ENCODE data around the gene TRIB2. TPM values are rescaled to one million over a fixed set of nuclear protein-coding genes. Genes with fewer than 3 reads are reported as not detected.
A peak's percentile ranks its signal among the peaks of the same experiment; 100 is the strongest.

Gene TRIB2
- total RNA-seq, 4 donors from 2014 or later = 22.7 to 54.2 (median 32.3) TPM

DNA sequence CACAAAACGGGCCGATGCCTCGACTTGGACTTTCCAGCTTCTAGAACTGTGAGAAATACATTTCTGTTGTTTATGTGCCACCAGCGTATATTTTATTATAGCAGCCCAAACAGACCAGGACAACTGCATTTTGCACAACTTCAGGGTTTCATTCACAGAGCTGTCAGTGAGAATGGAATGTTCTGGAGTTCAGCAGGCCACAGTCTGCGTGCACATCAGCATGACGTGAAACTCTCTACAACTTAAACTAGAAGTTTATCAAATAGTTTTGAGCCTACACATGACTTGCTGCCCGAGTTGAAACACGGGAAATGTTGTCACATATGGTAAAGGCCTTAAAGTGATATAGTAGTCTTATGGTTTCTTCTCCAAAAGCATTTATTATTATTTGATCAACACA, 3.9 kb upstream of the TRIB2 start:
- H3K27ac ChIP-seq = no peak overlapping the region

GRCh38 chr2:12714391-12715221, 2.1 kb upstream of the TRIB2 start:
- peaks cover 0 to 41% (median 12%) of the 10 kb centered on the region in 3 donors for H3K4me1 ChIP-seq
- H3K27ac ChIP-seq = peak overlapping the region; percentile 1 to 95 (median 89)
- H3K27me3 ChIP-seq = no peaks in the 10 kb centered on the region
- ATAC-seq = no peak
- no peak for TF ChIP-seq POLR2A (IDR thresholded peaks at IDR 0.05)
- TF ChIP-seq CTCF (IDR thresholded peaks at IDR 0.05) = no peak
- peak; percentile 45 for TF ChIP-seq POLR2AphosphoS5 (IDR thresholded peaks at IDR 0.05)
- H3K9me3 ChIP-seq = no peaks in the 10 kb centered on the region
- WGBS, 2 donors (ENCODE audit: low coverage in 1 of 2) = 60 to 70% methylated on average over 5 to 10 of the region's 10 CpGs
- no peaks in the 10 kb centered on the region for H3K36me3 ChIP-seq
- H3K4me3 ChIP-seq = no peak overlapping the region

More for the DNA sequence above, 3.9 kb upstream of the TRIB2 start:
- H3K36me3 ChIP-seq = no peaks in the 10 kb centered on the region
- peaks cover 0 to 29% (median 12%) of the 10 kb centered on the region in 3 donors for H3K4me1 ChIP-seq
- WGBS, 2 donors (ENCODE audit: low coverage in 1 of 2) = 84 to 90% methylated on average over 2 to 7 of the region's 8 CpGs
- H3K4me3 ChIP-seq = no peak overlapping the region
- no peaks in the 10 kb centered on the region for H3K27me3 ChIP-seq
- no peak for ATAC-seq
- TF ChIP-seq CTCF (IDR thresholded peaks at IDR 0.05) (no peak), POLR2A (IDR thresholded peaks at IDR 0.05) (no peak), POLR2AphosphoS5 (IDR thresholded peaks at IDR 0.05) (no peak), EP300 (IDR thresholded peaks at IDR 0.05) (no peak)
- no peaks in the 10 kb centered on the region for H3K9me3 ChIP-seq

GRCh38 chr2:12715258-12716031, 1.3 kb upstream of the TRIB2 start:
- no peaks in the 10 kb centered on the region for H3K36me3 ChIP-seq
- peaks cover 0 to 50% (median 12%) of the 10 kb centered on the region in 3 donors for H3K4me1 ChIP-seq
- H3K27ac ChIP-seq = peak overlapping the region; percentile 89 to 95 (median 90)
- 46 to 61% methylated on average over 2 to 9 of the region's 14 CpGs for WGBS, 2 donors (ENCODE audit: low coverage in 1 of 2)
- H3K4me3 ChIP-seq = peak overlapping the region; percentile 48 to 82
- no peak for ATAC-seq
- no peaks in the 10 kb centered on the region for H3K27me3 ChIP-seq
- no peaks in the 10 kb centered on the region for H3K9me3 ChIP-seq
- TF ChIP-seq EP300 (IDR thresholded peaks at IDR 0.05) (no peak), POLR2A (IDR thresholded peaks at IDR 0.05) (no peak), CTCF (IDR thresholded peaks at IDR 0.05) (no peak), POLR2AphosphoS5 (IDR thresholded peaks at IDR 0.05) (no peak)

DNA sequence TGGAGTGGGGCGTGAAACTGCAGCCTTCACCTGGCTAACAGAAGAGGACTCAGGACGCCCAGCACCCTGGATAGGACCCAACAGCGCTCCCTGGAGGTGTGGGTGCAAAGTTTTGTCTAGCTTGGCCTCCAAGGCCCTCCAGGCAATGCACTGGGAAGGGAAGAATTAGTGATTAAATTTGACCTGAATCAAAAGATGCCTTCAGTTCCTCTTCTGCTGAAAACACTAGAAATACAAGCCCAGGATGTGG, 779 bp upstream of the TRIB2 start:
- Histone ChIP-seq H3K27me3 (no peaks in the 10 kb centered on the region), H3K27ac (peak overlapping the region; percentile 89 to 95 (median 90)), H3K9me3 (no peaks in the 10 kb centered on the region), H3K36me3 (no peaks in the 10 kb centered on the region), H3K4me1 (peaks cover 0 to 55% (median 12%) of the 10 kb centered on the region in 3 donors), H3K4me3 (peak overlapping the region; percentile 48 to 82)
- no peak for TF ChIP-seq POLR2A (IDR thresholded peaks at IDR 0.05)
- TF ChIP-seq POLR2AphosphoS5 (IDR thresholded peaks at IDR 0.05) = no peak
- TF ChIP-seq CTCF (IDR thresholded peaks at IDR 0.05) = peak in 3 of 4 experiments; percentile 62 to 73 (median 72)
- ATAC-seq = peak; percentile 29
- 21% methylated on average over 3 of the region's 3 CpGs; no CpG with 5 or more reads in 1 of the 2 donors for WGBS, 2 donors (ENCODE audit: low coverage in 1 of 2)
